Stimulated activated CD8-positive, alpha-beta memory T cell treated with anti-CD3 and anti-CD28 coated beads, Interleukin-12 subunit alpha, Interleukin-12 subunit beta, amount 100 ng/mL, for 1 hour (primary cell): Measurements from ENCODE around the gene SQSTM1.

Experiments
- DNase-seq: peaks from one replicate; pipeline ENCODE4 v3.0.0-alpha.2; 2020; ENCODE audit warnings: low read depth

The SQSTM1 gene

DNA sequence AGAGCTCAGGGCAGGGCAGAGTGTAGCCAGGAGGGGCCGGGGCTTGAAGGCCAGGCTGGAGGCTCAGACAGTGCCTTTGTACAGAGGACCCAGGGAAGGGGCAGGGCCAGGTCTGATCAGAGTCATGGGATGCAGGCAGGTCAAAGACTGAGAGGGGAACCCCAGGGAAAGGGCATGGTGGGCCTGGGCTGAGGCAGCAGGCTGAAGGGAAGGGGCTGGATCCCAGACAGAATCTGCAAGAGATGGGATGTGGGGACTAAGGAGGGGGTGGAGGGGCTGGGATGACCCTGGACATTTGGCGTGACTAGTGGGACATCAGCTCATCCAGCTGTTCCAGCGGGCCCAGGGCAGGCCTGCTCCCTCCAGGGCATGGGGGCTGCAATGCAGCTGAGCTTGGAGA is 53.4 kb downstream of the SQSTM1 start:
- no peak for DNase-seq

GRCh38 chr5:179874536-179875292 is 54.0 kb downstream of the SQSTM1 start:
- no peak for DNase-seq

- DNase-seq, result no peak
These were observed 55.3 kb downstream of the SQSTM1 start for GRCh38 chr5:179875741-179876609.

- no peak for DNase-seq
These were observed 55.9 kb downstream of the SQSTM1 start for GRCh38 chr5:179876610-179876952.

GRCh38 chr5:179878222-179879002 is 57.7 kb downstream of the SQSTM1 start:
- DNase-seq, result no peak

GRCh38 chr5:179879003-179879689 is 58.4 kb downstream of the SQSTM1 start:
- no peak for DNase-seq

DNA sequence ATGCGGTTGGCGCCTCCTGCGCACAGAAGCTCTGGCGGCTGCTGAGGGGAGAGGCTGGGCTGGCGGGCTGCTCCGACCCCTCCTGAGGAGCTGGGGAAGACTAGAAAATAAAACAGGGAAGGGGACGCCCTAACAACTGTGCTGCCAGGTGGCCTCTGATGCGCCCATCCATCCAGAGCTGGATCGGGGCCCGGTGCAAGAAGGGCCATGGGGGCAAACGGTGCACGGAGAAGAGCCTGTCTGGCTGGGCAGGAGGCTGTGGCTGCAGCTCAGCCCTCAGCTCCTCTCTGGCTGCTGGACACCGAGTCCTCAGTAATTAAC is 58.9 kb downstream of the SQSTM1 start:
- DNase-seq, result no peak

DNA sequence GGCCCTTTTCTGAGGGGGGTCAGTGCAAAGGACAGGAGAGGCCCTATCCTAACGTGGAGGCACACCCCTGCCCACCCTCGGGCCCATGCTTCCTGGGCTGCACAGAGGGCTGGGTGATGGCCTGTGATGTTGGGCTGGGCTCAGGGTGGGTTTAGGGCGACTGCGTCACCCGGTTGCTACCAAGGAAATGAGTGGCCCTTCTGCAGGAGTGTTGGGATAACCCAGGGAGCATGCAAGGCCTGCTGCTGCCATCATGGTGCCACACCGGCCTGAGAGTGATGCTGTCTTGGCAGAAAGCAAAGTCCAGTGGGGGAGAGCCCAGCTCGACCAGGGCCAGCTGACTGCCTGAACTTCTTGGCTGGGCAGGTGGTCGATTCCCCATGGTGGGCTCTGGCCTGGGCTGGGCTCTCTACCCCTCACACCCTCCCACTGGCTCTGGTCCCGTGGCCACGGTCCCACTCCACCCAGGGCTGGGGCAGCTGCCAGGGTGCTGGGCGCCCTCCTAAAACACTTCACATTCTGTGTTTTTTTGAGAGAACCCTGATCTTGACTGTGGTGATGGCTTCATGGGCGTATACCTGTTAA is 59.5 kb downstream of the SQSTM1 start:
- no peak for DNase-seq

GRCh38 chr5:179880848-179881590 is 60.3 kb downstream of the SQSTM1 start:
- no peak for DNase-seq

DNA sequence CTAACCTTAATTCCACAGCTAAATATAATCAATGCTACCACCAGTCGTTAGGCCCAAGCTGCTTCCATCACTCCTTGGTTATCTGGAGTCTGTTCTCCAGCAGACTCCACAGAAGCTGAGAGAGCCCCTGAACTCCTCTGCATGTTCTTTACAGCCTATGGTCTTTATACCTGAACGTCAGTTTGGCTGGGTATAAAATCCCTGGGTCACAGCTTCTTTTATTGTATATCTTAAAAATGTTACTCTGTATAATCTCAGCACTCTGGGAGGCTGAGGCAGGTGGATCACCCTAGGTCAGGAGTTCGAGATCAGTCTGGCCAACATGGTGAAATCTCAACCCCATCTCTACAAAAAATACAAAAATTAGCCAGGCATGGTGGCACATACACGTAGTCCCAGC is 61.6 kb downstream of the SQSTM1 start:
- DNase-seq, result no peak

- DNase-seq, result no peak
These were observed 62.5 kb downstream of the SQSTM1 start for GRCh38 chr5:179883163-179883562.

DNA sequence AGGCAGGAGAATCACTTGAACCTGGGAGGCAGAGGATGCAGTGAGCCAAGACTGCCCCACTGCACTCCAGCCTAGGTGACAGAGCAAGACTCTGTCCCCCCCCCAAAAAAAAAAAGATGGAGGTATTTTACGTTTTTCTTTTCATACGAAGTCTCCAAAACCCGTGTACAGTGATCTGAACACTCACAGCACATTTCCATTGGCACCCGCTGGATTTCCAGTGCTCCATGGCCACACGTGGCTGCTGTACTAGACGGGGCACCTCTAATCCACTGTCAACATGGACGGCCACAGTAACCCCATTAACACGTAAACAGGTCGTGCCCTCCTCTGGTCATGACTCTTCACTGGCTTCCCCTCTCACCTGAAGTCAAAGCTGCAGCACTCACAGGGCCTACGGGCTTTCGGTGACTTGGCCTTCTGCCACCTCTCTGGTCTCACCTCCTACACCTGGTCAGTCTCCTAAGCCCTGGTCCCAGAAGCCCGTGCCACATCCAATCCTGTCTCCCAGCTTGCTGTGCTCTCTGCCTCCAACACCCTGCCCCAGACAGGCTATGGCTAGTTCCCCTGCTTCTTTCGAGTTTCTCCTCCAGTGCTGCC is 64.9 kb downstream of the SQSTM1 start:
- no peak for DNase-seq

- no peak for DNase-seq
These were observed 65.6 kb downstream of the SQSTM1 start for GRCh38 chr5:179886190-179886911.

- DNase-seq, result no peak
These were observed 66.4 kb downstream of the SQSTM1 start for GRCh38 chr5:179887095-179887494.
